WTC11 (cell line): ENCODE data around the gene TBC1D19.

Source experiments
- ARID4B ChIP-seq: sonication (generic); formaldehyde crosslinking; IDR thresholded peaks from 2 replicates; pipeline ENCODE4 v1.8.0; 2023; ENCODE audit warnings: missing genetic modification reagents, mild to moderate bottlenecking, borderline replicate concordance
- CTCF ChIP-seq: fragments of 200-600 bp; IDR thresholded peaks from 2 replicates; pipeline ENCODE4 v1.8.0; 2022; ENCODE audit warnings: antibody characterized with exemption
- ELF4 ChIP-seq: sonication (generic); formaldehyde crosslinking; IDR thresholded peaks from 2 replicates; pipeline ENCODE4 v1.8.1; 2022; ENCODE audit warnings: low read depth, mild to moderate bottlenecking, moderate library complexity, missing genetic modification reagents
- MAX ChIP-seq: sonication (generic); formaldehyde crosslinking; IDR thresholded peaks from 2 replicates; pipeline ENCODE4 v1.8.0; 2022; ENCODE audit warnings: mild to moderate bottlenecking, missing genetic modification reagents
- SMAD3 ChIP-seq: sonication (generic); formaldehyde crosslinking; IDR thresholded peaks from 2 replicates; pipeline ENCODE4 v1.8.0; 2022; ENCODE audit warnings: missing genetic modification reagents, mild to moderate bottlenecking, borderline replicate concordance
- ZNF121 ChIP-seq: sonication (generic); formaldehyde crosslinking; IDR thresholded peaks from 2 replicates; pipeline ENCODE4 v1.8.0; 2023; ENCODE audit warnings: missing genetic modification reagents
- ZNF138 ChIP-seq: sonication (generic); formaldehyde crosslinking; conservative IDR thresholded peaks from 2 replicates; pipeline ENCODE4 v1.8.1; 2022; ENCODE audit warnings: mild to moderate bottlenecking, moderate library complexity, missing genetic modification reagents
- TF ChIP-seq, protein P1 (sequence below): sonication (generic); formaldehyde crosslinking; IDR thresholded peaks from 2 replicates; pipeline ENCODE4 v1.8.1; 2022; ENCODE audit warnings: mild to moderate bottlenecking, missing genetic modification reagents, moderate library complexity, borderline replicate concordance
- TF ChIP-seq, protein P2 (sequence below): sonication (generic); formaldehyde crosslinking; IDR thresholded peaks from 2 replicates; pipeline ENCODE4 v1.8.1; 2023; ENCODE audit warnings: mild to moderate bottlenecking, missing genetic modification reagents, moderate library complexity

DNA sequence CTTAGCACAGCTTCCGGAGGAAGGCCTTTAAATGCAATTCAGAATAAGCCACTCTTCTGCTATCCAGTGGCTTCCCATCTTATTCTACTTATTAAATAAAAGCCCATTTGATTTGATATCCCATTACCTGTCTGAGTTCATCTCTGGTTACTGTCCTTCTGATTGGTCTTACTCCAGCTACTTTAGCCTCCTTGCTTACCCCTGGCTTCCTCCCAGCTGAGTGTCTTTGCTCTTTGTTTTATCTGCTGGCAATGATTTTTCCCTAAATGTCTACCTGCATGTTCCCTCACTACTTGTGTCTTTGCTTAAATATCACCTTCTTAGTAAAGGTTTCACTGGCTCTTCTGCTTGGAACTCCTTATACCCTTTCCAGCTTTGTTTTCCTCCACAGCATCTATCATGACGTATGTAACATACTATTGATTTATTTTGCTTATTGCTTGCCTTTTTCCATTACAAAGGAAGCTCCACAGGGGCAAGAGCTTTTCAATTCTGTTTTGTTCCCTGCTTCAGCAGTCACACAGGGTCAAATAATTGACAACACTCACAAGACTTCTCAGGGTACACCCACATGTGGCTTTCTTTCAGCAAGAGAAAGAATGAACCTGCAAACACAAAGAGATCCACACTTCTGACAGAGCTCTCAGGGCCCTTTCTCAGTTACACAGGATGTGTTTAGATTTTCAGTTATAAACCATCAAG is 63.8 kb downstream of the TBC1D19 start:
- TF ChIP-seq, protein P1, sequence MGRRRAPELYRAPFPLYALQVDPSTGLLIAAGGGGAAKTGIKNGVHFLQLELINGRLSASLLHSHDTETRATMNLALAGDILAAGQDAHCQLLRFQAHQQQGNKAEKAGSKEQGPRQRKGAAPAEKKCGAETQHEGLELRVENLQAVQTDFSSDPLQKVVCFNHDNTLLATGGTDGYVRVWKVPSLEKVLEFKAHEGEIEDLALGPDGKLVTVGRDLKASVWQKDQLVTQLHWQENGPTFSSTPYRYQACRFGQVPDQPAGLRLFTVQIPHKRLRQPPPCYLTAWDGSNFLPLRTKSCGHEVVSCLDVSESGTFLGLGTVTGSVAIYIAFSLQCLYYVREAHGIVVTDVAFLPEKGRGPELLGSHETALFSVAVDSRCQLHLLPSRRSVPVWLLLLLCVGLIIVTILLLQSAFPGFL (CRISPR knock-in tag), result no peak
- TF ChIP-seq CTCF (no peak), SMAD3 (no peak), ARID4B (no peak), ELF4 (no peak), ZNF121 (no peak), ZNF138 (CRISPR knock-in tag) (no peak), MAX (CRISPR knock-in tag) (no peak)
- TF ChIP-seq, protein P2, sequence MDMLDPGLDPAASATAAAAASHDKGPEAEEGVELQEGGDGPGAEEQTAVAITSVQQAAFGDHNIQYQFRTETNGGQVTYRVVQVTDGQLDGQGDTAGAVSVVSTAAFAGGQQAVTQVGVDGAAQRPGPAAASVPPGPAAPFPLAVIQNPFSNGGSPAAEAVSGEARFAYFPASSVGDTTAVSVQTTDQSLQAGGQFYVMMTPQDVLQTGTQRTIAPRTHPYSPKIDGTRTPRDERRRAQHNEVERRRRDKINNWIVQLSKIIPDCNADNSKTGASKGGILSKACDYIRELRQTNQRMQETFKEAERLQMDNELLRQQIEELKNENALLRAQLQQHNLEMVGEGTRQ (CRISPR knock-in tag), result no peak
